Measurements from ENCODE around the gene CCDC126. TPM values are rescaled to one million over a fixed set of nuclear protein-coding genes. Genes with fewer than 3 reads are reported as not detected.

Gene CCDC126
- total RNA-seq, 1 donor from 2014 or later = 9.5 TPM

DNA sequence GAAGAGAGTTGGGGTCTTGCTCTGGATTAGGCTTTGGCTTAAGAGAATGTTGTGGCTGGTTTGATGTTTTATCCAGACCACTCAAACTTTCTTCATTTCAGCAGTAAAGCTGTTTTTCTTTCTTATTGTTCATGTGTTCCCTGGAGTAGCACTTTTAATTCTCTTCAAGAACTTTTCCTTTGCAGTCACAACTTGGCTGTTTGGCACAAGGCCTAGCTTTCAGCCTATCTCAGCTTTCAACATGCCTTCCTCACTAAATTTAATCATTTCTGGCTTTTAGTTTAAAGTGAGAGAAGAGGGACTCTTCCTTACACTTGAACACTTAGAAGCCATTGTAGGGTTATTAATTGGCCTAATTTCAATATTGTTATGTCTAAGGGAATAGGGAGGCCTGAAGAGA is 18.1 kb downstream of the CCDC126 start:
- Mint-ChIP-seq H3K4me1 (no peaks in the 10 kb centered on the region), H3K27me3 (ENCODE audit: low read depth) (no peaks in the 10 kb centered on the region), H3K27ac (ENCODE audit: unreplicated experiment) (no peak overlapping the region), H3K36me3 (ENCODE audit: low read depth) (peaks cover 69% of the 10 kb centered on the region), H3K9me3 (peaks cover 26% of the 10 kb centered on the region), H3K4me3 (no peak overlapping the region)
- no peak for DNase-seq (ENCODE audit: low read depth, low spot score)
- TF ChIP-seq, protein P1, sequence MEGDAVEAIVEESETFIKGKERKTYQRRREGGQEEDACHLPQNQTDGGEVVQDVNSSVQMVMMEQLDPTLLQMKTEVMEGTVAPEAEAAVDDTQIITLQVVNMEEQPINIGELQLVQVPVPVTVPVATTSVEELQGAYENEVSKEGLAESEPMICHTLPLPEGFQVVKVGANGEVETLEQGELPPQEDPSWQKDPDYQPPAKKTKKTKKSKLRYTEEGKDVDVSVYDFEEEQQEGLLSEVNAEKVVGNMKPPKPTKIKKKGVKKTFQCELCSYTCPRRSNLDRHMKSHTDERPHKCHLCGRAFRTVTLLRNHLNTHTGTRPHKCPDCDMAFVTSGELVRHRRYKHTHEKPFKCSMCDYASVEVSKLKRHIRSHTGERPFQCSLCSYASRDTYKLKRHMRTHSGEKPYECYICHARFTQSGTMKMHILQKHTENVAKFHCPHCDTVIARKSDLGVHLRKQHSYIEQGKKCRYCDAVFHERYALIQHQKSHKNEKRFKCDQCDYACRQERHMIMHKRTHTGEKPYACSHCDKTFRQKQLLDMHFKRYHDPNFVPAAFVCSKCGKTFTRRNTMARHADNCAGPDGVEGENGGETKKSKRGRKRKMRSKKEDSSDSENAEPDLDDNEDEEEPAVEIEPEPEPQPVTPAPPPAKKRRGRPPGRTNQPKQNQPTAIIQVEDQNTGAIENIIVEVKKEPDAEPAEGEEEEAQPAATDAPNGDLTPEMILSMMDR (conservative IDR thresholded peaks at IDR 0.05) = no peak

DNA sequence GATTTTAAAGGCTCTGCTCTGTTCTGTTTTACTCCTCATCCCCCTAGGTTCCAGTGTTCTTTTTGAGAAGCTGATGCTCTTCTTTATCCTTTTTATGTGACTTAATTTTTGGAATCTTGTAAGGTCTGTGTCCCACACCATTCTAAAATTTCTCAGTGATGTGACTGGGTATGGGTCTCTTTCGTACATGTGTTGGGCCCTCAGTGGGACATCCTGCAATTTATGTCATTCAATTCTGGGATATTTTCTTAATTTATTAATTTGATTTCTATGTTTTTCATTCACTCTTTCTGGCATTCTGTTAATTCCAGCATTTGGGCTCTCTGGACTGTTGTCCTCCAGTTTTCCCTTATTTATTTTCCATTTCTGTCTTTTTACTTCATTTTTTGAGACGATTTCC is 19.4 kb downstream of the CCDC126 start:
- no peak for DNase-seq (ENCODE audit: low read depth, low spot score)
- TF ChIP-seq, protein P1 (conservative IDR thresholded peaks at IDR 0.05) = no peak
- no peaks in the 10 kb centered on the region for H3K4me1 Mint-ChIP-seq
- H3K27ac Mint-ChIP-seq (ENCODE audit: unreplicated experiment) = no peak overlapping the region
- peaks cover 66% of the 10 kb centered on the region for H3K36me3 Mint-ChIP-seq (ENCODE audit: low read depth)
- no peaks in the 10 kb centered on the region for H3K27me3 Mint-ChIP-seq (ENCODE audit: low read depth)
- peaks cover 26% of the 10 kb centered on the region for H3K9me3 Mint-ChIP-seq
- no peak overlapping the region for H3K4me3 Mint-ChIP-seq

DNA sequence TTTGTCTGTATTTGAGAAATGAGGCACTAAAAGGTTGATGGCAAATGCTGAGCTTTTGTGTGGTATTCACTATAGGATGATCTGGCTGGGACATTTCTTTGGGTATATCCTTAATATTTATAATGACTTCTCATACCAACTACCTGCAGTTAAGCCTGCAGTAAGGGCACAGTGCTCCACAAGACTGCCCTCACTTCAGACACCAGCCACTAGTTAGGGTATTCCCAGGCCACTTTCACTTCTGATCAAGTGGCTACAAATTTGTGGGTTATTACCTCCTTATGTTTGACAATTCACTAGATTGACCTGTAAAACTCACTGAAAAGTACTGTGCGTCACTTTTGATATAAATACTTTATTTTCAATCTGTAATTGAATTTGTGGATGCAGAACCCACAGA is 20.3 kb downstream of the CCDC126 start:
- no peak overlapping the region for H3K27ac Mint-ChIP-seq (ENCODE audit: unreplicated experiment)
- peaks cover 26% of the 10 kb centered on the region for H3K9me3 Mint-ChIP-seq
- peaks cover 72% of the 10 kb centered on the region for H3K36me3 Mint-ChIP-seq (ENCODE audit: low read depth)
- no peak overlapping the region for H3K4me3 Mint-ChIP-seq
- DNase-seq (ENCODE audit: low read depth, low spot score) = no peak
- H3K27me3 Mint-ChIP-seq (ENCODE audit: low read depth) = no peaks in the 10 kb centered on the region
- TF ChIP-seq, protein P1 (conservative IDR thresholded peaks at IDR 0.05) = no peak
- peaks cover 5% of the 10 kb centered on the region for H3K4me1 Mint-ChIP-seq

DNA sequence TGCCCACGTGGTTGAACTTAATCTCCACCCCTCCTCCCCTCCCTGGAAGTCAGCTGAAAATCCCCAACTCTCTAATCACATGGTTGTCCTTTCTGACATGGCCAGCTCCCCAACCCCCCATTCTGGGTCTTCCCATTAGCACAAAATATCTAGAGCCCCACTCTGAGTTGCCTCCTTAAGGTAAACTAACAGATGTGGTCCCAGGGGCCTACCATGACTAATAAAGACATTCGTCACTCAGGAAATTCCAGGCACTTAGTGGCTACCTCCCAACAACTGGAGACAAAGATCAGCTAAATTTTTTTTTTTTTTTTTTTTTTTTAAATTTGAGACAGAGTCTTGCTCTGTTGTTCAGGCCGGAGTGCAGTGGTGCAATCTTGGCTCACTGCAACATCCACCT is 21.1 kb downstream of the CCDC126 start:
- Mint-ChIP-seq H3K4me1 (peaks cover 5% of the 10 kb centered on the region), H3K4me3 (no peak overlapping the region), H3K27me3 (ENCODE audit: low read depth) (no peaks in the 10 kb centered on the region), H3K36me3 (ENCODE audit: low read depth) (peaks cover 64% of the 10 kb centered on the region), H3K27ac (ENCODE audit: unreplicated experiment) (no peak overlapping the region), H3K9me3 (peaks cover 25% of the 10 kb centered on the region)
- no peak for DNase-seq (ENCODE audit: low read depth, low spot score)
- TF ChIP-seq, protein P1 (conservative IDR thresholded peaks at IDR 0.05) = no peak

DNA sequence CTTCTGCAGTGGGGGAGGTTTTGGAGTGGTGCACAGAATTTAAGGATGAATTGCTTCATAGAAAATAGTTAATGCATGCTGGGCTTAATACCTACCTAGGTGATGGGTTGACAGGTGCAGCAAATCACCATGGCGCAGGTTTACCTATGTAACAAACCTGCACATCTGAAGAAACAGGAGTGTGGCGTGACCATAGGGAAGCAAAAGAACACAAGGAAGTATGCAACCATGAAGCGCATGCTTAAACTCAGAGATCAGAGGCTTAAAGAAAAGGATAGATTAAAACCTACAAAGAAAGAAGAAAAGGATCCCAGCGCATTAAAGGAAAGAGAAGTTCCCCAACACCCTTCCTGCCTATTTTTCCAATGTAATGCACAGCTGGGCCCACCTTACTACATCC is 22.0 kb downstream of the CCDC126 start:
- TF ChIP-seq, protein P1 (conservative IDR thresholded peaks at IDR 0.05) = no peak
- Mint-ChIP-seq H3K4me3 (no peak overlapping the region), H3K27me3 (ENCODE audit: low read depth) (no peaks in the 10 kb centered on the region), H3K9me3 (peaks cover 23% of the 10 kb centered on the region), H3K27ac (ENCODE audit: unreplicated experiment) (no peak overlapping the region), H3K4me1 (peaks cover 5% of the 10 kb centered on the region), H3K36me3 (ENCODE audit: low read depth) (peaks cover 56% of the 10 kb centered on the region)
- no peak for DNase-seq (ENCODE audit: low read depth, low spot score)

DNA sequence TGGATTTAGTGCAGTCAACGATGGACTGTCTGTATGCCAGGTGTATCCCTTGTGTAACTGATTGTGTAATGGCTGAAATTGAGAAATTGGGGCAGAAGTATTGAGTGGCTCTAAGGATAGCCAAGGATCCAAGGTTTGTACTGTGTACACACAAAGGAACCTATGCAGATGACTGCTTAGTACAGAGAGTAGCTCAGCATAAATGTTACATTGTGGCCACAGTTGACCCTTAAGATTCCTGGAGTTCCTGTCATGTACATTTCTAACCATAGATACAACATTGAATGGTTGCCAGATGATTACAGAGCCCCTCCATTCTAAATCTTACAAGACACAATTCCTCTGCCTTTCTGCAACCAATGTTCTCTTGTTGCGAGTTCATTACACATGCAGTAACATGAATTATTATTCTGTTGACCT is 25.3 kb downstream of the CCDC126 start:
- Mint-ChIP-seq H3K36me3 (ENCODE audit: low read depth) (peaks cover 29% of the 10 kb centered on the region), H3K4me1 (peaks cover 5% of the 10 kb centered on the region), H3K27me3 (ENCODE audit: low read depth) (no peaks in the 10 kb centered on the region), H3K27ac (ENCODE audit: unreplicated experiment) (no peak overlapping the region), H3K9me3 (peaks cover 11% of the 10 kb centered on the region), H3K4me3 (no peak overlapping the region)
- TF ChIP-seq, protein P1 (conservative IDR thresholded peaks at IDR 0.05) = no peak
- DNase-seq (ENCODE audit: low read depth, low spot score) = no peak

All from neural crest cell (in vitro differentiated cells).